Measurements from ENCODE around the gene RHBDD1.

The RHBDD1 gene

GRCh38 chr2:226847090-226847489 lies 11.2 kb downstream of the RHBDD1 start:
- no peak for DNase-seq

GRCh38 chr2:226847511-226847910 lies 11.7 kb downstream of the RHBDD1 start:
- DNase-seq: no peak

- DNase-seq: no peak
Observed at GRCh38 chr2:226849349-226849748, 13.5 kb downstream of the RHBDD1 start.

GRCh38 chr2:226850024-226850423 lies 14.2 kb downstream of the RHBDD1 start:
- no peak for DNase-seq

- DNase-seq: no peak
Observed at GRCh38 chr2:226855787-226856186, 19.9 kb downstream of the RHBDD1 start.

- DNase-seq: no peak
Observed at GRCh38 chr2:226860087-226860486, 24.2 kb downstream of the RHBDD1 start.

- no peak for DNase-seq
Observed at GRCh38 chr2:226862623-226863022, 26.8 kb downstream of the RHBDD1 start.

- DNase-seq: no peak
Observed at GRCh38 chr2:226865273-226865672, 29.4 kb downstream of the RHBDD1 start.

- DNase-seq: no peak
Observed at GRCh38 chr2:226865710-226866109, 29.9 kb downstream of the RHBDD1 start.

- no peak for DNase-seq
Observed at GRCh38 chr2:226868331-226869162, 32.7 kb downstream of the RHBDD1 start.

- DNase-seq: no peak
Observed at GRCh38 chr2:226869371-226869770, 33.5 kb downstream of the RHBDD1 start.

GRCh38 chr2:226873051-226873620 lies 37.3 kb downstream of the RHBDD1 start:
- DNase-seq: peak; percentile 39

- no peak for DNase-seq
Observed at GRCh38 chr2:226873826-226874225, 38.0 kb downstream of the RHBDD1 start.

- no peak for DNase-seq
Observed at GRCh38 chr2:226874749-226875148, 38.9 kb downstream of the RHBDD1 start.

GRCh38 chr2:226875438-226876225 lies 39.8 kb downstream of the RHBDD1 start:
- DNase-seq: no peak

- DNase-seq: no peak
Observed at GRCh38 chr2:226877491-226877890, 41.6 kb downstream of the RHBDD1 start.

GRCh38 chr2:226881287-226881686 lies 45.4 kb downstream of the RHBDD1 start:
- no peak for DNase-seq

GRCh38 chr2:226882606-226883005 lies 46.8 kb downstream of the RHBDD1 start:
- DNase-seq: no peak

GRCh38 chr2:226883296-226883795 lies 47.5 kb downstream of the RHBDD1 start:
- DNase-seq: no peak

GRCh38 chr2:226884166-226884565 lies 48.3 kb downstream of the RHBDD1 start:
- DNase-seq: no peak

GRCh38 chr2:226885769-226886435 lies 50.0 kb downstream of the RHBDD1 start:
- DNase-seq: no peak

GRCh38 chr2:226887940-226888339 lies 52.1 kb downstream of the RHBDD1 start:
- no peak for DNase-seq

GRCh38 chr2:226888378-226888965 lies 52.6 kb downstream of the RHBDD1 start:
- DNase-seq: no peak
